GM23338 (cell line): ENCODE results near the gene BECN2.

Experiments
- CREB1 ChIP-seq: fragments of 250-450 bp; sonication (Bioruptor Pico); IDR thresholded peaks from 2 replicates; pipeline ENCODE4 v1.5.0; 2020; ENCODE audit warnings: low read depth, mild to moderate bottlenecking, moderate library complexity
- ETS1 ChIP-seq: IDR thresholded peaks from 2 replicates; pipeline ENCODE4 v1.6.1; 2016; ENCODE audit warnings: antibody characterized with exemption
- EZH2 ChIP-seq: fragments of 200-600 bp; sonication (generic); IDR thresholded peaks from one replicate; pipeline ENCODE4 v1.8.0; 2017; ENCODE audit warnings: antibody characterized with exemption, mild to moderate bottlenecking, low read depth; ENCODE audit not compliant: unreplicated experiment
- EZH2phosphoT487 ChIP-seq: fragments of 200-600 bp; sonication (generic); IDR thresholded peaks from one replicate; pipeline ENCODE4 v1.8.1; 2018; ENCODE audit warnings: antibody characterized with exemption; ENCODE audit not compliant: unreplicated experiment
- JUNB ChIP-seq: IDR thresholded peaks from one replicate; pipeline ENCODE4 v1.6.1; 2016; ENCODE audit warnings: antibody characterized with exemption; ENCODE audit not compliant: unreplicated experiment
- NANOG ChIP-seq: IDR thresholded peaks from 2 replicates; pipeline ENCODE4 v1.6.1; 2016; ENCODE audit warnings: antibody characterized with exemption, borderline replicate concordance
- POLR2AphosphoS5 ChIP-seq: IDR thresholded peaks from 2 replicates; pipeline ENCODE4 v1.6.1; 2016; ENCODE audit warnings: antibody characterized with exemption, low read depth
- STAT1 ChIP-seq: IDR thresholded peaks from one replicate; pipeline ENCODE4 v1.6.1; 2016; ENCODE audit warnings: antibody characterized with exemption; ENCODE audit not compliant: unreplicated experiment
- ZNF114 ChIP-seq: fragments of 250-450 bp; sonication (Bioruptor Pico); IDR thresholded peaks from 2 replicates; pipeline ENCODE4 v1.5.0; 2020; ENCODE audit warnings: mild to moderate bottlenecking, moderate library complexity
- TF ChIP-seq, protein P1 (sequence below), 2 experiments: fragments of 200-600 bp in 1 of 2; sonication (generic) in 1 of 2; conservative IDR thresholded peaks; 2 replicates each; pipeline versions ENCODE4 v1.5.1 to v1.6.1; 2016 to 2017; ENCODE audit warnings: antibody characterized with exemption in 2 of 2, low read depth in 2 of 2, mild to moderate bottlenecking in 2 of 2, moderate library complexity in 1 of 2
- TF ChIP-seq, protein P2 (sequence below): IDR thresholded peaks from one replicate; pipeline ENCODE4 v1.6.1; 2018; ENCODE audit warnings: antibody characterized with exemption; ENCODE audit not compliant: unreplicated experiment

DNA sequence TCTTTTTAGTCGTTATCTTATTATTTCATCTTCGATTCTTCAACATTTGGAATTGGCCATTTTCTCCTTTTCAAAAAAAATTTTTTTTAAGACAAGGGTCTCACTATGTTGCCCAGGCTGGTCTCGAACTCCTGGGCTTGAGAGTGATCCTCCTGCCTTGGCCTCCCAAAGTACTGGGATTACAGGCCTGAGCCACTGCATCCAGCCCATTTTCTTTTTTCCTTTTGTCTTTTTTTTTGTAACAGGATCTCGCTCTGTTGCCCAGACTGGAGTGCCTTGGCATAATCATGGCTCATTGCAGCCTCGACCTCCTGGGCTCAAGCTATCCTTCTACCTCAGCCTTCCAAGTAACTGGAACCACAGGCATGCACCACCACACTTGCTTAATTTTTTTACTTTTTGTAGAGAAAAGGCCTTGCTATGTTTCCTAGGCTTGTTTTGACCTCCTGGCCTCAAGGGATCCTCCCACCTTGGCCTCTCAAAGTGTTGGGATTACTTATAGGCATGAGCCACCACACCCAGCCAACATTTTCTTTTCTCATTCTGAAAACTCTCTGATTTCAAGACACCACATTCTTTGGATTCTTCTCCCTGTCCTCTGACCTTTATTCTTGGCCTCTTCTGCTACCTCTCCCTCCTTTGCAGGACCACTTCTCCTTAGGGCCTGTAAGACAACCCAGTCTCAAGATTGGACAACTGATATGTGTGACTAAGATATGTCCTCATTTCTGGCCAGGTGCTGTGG lies 47.4 kb downstream of the BECN2 start:
- TF ChIP-seq, protein P1, sequence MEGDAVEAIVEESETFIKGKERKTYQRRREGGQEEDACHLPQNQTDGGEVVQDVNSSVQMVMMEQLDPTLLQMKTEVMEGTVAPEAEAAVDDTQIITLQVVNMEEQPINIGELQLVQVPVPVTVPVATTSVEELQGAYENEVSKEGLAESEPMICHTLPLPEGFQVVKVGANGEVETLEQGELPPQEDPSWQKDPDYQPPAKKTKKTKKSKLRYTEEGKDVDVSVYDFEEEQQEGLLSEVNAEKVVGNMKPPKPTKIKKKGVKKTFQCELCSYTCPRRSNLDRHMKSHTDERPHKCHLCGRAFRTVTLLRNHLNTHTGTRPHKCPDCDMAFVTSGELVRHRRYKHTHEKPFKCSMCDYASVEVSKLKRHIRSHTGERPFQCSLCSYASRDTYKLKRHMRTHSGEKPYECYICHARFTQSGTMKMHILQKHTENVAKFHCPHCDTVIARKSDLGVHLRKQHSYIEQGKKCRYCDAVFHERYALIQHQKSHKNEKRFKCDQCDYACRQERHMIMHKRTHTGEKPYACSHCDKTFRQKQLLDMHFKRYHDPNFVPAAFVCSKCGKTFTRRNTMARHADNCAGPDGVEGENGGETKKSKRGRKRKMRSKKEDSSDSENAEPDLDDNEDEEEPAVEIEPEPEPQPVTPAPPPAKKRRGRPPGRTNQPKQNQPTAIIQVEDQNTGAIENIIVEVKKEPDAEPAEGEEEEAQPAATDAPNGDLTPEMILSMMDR (conservative IDR thresholded peaks at IDR 0.05; ENCODE audit: low read depth in 2 of 2) = no peak
- TF ChIP-seq EZH2 (no peak), ZNF114 (CRISPR knock-in tag) (no peak), CREB1 (CRISPR knock-in tag) (no peak), POLR2AphosphoS5 (no peak), STAT1 (no peak), JUNB (no peak), ETS1 (no peak), EZH2phosphoT487 (no peak), NANOG (no peak)
- TF ChIP-seq, protein P2, sequence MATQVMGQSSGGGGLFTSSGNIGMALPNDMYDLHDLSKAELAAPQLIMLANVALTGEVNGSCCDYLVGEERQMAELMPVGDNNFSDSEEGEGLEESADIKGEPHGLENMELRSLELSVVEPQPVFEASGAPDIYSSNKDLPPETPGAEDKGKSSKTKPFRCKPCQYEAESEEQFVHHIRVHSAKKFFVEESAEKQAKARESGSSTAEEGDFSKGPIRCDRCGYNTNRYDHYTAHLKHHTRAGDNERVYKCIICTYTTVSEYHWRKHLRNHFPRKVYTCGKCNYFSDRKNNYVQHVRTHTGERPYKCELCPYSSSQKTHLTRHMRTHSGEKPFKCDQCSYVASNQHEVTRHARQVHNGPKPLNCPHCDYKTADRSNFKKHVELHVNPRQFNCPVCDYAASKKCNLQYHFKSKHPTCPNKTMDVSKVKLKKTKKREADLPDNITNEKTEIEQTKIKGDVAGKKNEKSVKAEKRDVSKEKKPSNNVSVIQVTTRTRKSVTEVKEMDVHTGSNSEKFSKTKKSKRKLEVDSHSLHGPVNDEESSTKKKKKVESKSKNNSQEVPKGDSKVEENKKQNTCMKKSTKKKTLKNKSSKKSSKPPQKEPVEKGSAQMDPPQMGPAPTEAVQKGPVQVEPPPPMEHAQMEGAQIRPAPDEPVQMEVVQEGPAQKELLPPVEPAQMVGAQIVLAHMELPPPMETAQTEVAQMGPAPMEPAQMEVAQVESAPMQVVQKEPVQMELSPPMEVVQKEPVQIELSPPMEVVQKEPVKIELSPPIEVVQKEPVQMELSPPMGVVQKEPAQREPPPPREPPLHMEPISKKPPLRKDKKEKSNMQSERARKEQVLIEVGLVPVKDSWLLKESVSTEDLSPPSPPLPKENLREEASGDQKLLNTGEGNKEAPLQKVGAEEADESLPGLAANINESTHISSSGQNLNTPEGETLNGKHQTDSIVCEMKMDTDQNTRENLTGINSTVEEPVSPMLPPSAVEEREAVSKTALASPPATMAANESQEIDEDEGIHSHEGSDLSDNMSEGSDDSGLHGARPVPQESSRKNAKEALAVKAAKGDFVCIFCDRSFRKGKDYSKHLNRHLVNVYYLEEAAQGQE = no peak
